ENCODE measurements around the gene RACK1.

RACK1 gene

GRCh38 chr5:181190711-181191525 lies 52.8 kb downstream of the RACK1 start:
- Histone ChIP-seq H3K36me3 (ENCODE audit: insufficient read depth, low read length) (no peaks in the 10 kb centered on the region), H3K79me2 (ENCODE audit: insufficient read depth, low read length) (no peaks in the 10 kb centered on the region), H3K27ac (ENCODE audit: low read depth, low read length, poor library complexity, severe bottlenecking) (peak overlapping the region; percentile 84), H3K9ac (ENCODE audit: low read length) (peak overlapping the region; percentile 81), H4K20me1 (ENCODE audit: insufficient read depth, low read length) (no peaks in the 10 kb centered on the region), H2AFZ (ENCODE audit: low read length) (0 out of 2 replicates have a peak overlapping the region, but pooled peaks have one; percentile 4), H3K9me3 (ENCODE audit: low read length) (no peaks in the 10 kb centered on the region), H3K4me2 (ENCODE audit: low read length) (peak overlapping the region; percentile 83), H3F3A (ENCODE audit: insufficient read depth, low read length) (peaks cover 10% of the 10 kb centered on the region; the same call in 1 of the 2 replicates), H3K9me2 (ENCODE audit: low read depth, low read length) (no peaks in the 10 kb centered on the region), H3K4me1 (ENCODE audit: insufficient read depth, low read length, severe bottlenecking) (peaks cover 20% of the 10 kb centered on the region), H3K4me3 (ENCODE audit: low read depth, low read length, poor library complexity, severe bottlenecking) (peak overlapping the region; percentile 79), H3K27me3 (ENCODE audit: insufficient read depth, low read length) (no peaks in the 10 kb centered on the region)
- TF ChIP-seq EZH2 (IDR thresholded peaks at IDR 0.05; ENCODE audit: borderline replicate concordance, low read length) (no peak), CTCF (IDR thresholded peaks at IDR 0.05; ENCODE audit: low read length) (peak; percentile 64)

DNA sequence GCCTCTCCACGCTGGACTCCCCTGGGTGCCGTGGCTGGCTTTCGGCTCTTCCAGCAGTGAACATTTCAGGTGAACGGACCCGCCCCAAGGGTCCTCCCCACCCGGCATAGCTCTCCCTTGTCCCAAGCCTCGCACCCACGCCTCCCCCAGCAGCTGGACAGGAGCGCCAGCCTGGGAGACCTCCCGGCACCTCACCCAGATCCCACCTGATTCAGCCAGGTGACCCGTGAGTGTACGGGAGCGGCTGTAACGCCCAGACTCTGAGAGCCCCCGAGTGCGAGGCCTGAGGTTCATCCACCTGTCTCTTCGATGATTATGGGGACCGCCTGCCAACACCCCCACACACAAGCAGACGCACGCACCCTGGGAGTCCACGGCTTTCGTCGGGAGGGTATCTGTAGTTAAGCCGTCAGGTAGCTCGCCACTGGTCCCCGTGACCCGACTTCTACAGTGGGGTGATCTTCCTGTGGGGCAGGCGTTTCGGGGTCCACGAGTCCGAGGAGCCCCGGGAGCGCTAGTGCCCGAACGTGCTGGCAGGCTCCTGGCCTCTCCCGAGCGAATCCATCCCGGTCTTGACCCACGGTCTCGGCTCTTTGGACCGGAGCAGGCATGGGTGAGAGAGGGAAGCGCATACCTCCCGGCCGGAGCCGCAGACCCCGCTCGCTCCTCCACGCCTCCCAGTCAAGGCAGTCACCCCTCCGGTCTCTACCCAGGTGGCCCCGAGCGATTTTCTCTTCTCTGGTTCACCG lies 53.6 kb downstream of the RACK1 start:
- peak overlapping the region; percentile 79 for H3K4me3 ChIP-seq (ENCODE audit: low read depth, low read length, poor library complexity, severe bottlenecking)
- H3K9ac ChIP-seq (ENCODE audit: low read length): peak overlapping the region; percentile 81
- H3K36me3 ChIP-seq (ENCODE audit: insufficient read depth, low read length): no peaks in the 10 kb centered on the region
- peaks cover 21% of the 10 kb centered on the region for H3K4me1 ChIP-seq (ENCODE audit: insufficient read depth, low read length, severe bottlenecking)
- H3K79me2 ChIP-seq (ENCODE audit: insufficient read depth, low read length): no peaks in the 10 kb centered on the region
- H3K4me2 ChIP-seq (ENCODE audit: low read length): peak overlapping the region; percentile 83
- TF ChIP-seq CTCF (IDR thresholded peaks at IDR 0.05; ENCODE audit: low read length) (no peak), EZH2 (IDR thresholded peaks at IDR 0.05; ENCODE audit: borderline replicate concordance, low read length) (no peak)
- H3F3A ChIP-seq (ENCODE audit: insufficient read depth, low read length): peaks cover 10% of the 10 kb centered on the region; the same call in 1 of the 2 replicates
- H3K9me3 ChIP-seq (ENCODE audit: low read length): no peaks in the 10 kb centered on the region
- no peaks in the 10 kb centered on the region for H3K9me2 ChIP-seq (ENCODE audit: low read depth, low read length)
- H2AFZ ChIP-seq (ENCODE audit: low read length): no peak overlapping the region
- H3K27ac ChIP-seq (ENCODE audit: low read depth, low read length, poor library complexity, severe bottlenecking): peak overlapping the region; percentile 84
- H3K27me3 ChIP-seq (ENCODE audit: insufficient read depth, low read length): no peaks in the 10 kb centered on the region
- no peaks in the 10 kb centered on the region for H4K20me1 ChIP-seq (ENCODE audit: insufficient read depth, low read length)

DNA sequence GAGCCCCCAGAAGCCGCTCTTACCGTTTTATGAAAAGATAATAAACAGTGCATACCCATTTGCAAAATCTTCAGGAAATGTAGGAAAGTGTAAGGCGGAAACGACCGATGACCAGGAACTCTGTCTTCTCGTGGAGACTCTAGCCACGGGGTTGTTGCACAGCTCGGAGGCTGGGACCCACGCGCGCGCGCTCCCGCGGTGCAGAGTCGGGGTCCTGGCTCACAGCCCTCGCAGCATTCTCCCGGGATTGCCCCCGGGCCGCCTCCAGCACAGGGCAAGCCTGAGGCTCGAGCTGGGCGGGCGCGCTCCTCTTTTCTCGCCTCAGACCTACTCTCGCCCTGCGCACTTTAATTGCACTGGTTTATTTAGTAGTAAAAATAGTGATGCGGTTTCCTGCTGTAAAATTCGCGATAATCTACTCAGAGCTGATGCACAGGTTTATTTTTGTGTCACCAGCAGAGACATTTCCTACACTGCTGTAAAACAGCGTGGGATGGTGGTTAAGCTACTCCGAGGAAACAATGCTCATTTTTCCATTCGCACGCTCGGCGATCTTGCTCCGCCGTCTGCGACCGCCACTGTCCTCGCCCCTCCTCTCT lies 54.2 kb downstream of the RACK1 start:
- Histone ChIP-seq H3K79me2 (ENCODE audit: insufficient read depth, low read length) (no peaks in the 10 kb centered on the region), H3K4me3 (ENCODE audit: low read depth, low read length, poor library complexity, severe bottlenecking) (peak overlapping the region; percentile 79), H3K9me2 (ENCODE audit: low read depth, low read length) (no peaks in the 10 kb centered on the region), H3K27ac (ENCODE audit: low read depth, low read length, poor library complexity, severe bottlenecking) (peak overlapping the region; percentile 84), H3K4me1 (ENCODE audit: insufficient read depth, low read length, severe bottlenecking) (peaks cover 28% of the 10 kb centered on the region), H3K36me3 (ENCODE audit: insufficient read depth, low read length) (no peaks in the 10 kb centered on the region), H3K9me3 (ENCODE audit: low read length) (no peaks in the 10 kb centered on the region), H3K27me3 (ENCODE audit: insufficient read depth, low read length) (no peaks in the 10 kb centered on the region), H3K9ac (ENCODE audit: low read length) (peak overlapping the region; percentile 81), H3K4me2 (ENCODE audit: low read length) (peak overlapping the region; percentile 83), H4K20me1 (ENCODE audit: insufficient read depth, low read length) (no peaks in the 10 kb centered on the region), H3F3A (ENCODE audit: insufficient read depth, low read length) (peaks cover 10% of the 10 kb centered on the region; the same call in 1 of the 2 replicates), H2AFZ (ENCODE audit: low read length) (no peak overlapping the region)
- TF ChIP-seq CTCF (IDR thresholded peaks at IDR 0.05; ENCODE audit: low read length): no peak
- no peak for TF ChIP-seq EZH2 (IDR thresholded peaks at IDR 0.05; ENCODE audit: borderline replicate concordance, low read length)

Data from OCI-LY1 (cell line).